GM19455 (cell line): ENCODE measurements around the gene SYT15B.
"Not testable (repeated sequence)": the region's sequence is repeated elsewhere in the genome, so short reads cannot be mapped to it uniquely, and the experiment has no call there.

Source experiments
- ATAC-seq: cut with Tn5 transposase; IDR thresholded peaks from one replicate; pipeline ENCODE4 v1.9.1; 2021; ENCODE audit not compliant: unreplicated experiment

The SYT15B gene

GRCh38 chr10:47730911-47731310 lies 32.5 kb downstream of the SYT15B start:
- not testable (repeated sequence) for ATAC-seq

- not testable (repeated sequence) for ATAC-seq
Observed at GRCh38 chr10:47725740-47726139, 37.7 kb downstream of the SYT15B start.

GRCh38 chr10:47725047-47725446 lies 38.3 kb downstream of the SYT15B start:
- ATAC-seq: not testable (repeated sequence)

GRCh38 chr10:47724119-47724518 lies 39.3 kb downstream of the SYT15B start:
- not testable (repeated sequence) for ATAC-seq

- not testable (repeated sequence) for ATAC-seq
Observed at GRCh38 chr10:47723362-47723761, 40.0 kb downstream of the SYT15B start.

- not testable (repeated sequence) for ATAC-seq
Observed at GRCh38 chr10:47717011-47717769, 46.2 kb downstream of the SYT15B start.
